ENCODE results near the gene EXD3.

EXD3 gene

DNA sequence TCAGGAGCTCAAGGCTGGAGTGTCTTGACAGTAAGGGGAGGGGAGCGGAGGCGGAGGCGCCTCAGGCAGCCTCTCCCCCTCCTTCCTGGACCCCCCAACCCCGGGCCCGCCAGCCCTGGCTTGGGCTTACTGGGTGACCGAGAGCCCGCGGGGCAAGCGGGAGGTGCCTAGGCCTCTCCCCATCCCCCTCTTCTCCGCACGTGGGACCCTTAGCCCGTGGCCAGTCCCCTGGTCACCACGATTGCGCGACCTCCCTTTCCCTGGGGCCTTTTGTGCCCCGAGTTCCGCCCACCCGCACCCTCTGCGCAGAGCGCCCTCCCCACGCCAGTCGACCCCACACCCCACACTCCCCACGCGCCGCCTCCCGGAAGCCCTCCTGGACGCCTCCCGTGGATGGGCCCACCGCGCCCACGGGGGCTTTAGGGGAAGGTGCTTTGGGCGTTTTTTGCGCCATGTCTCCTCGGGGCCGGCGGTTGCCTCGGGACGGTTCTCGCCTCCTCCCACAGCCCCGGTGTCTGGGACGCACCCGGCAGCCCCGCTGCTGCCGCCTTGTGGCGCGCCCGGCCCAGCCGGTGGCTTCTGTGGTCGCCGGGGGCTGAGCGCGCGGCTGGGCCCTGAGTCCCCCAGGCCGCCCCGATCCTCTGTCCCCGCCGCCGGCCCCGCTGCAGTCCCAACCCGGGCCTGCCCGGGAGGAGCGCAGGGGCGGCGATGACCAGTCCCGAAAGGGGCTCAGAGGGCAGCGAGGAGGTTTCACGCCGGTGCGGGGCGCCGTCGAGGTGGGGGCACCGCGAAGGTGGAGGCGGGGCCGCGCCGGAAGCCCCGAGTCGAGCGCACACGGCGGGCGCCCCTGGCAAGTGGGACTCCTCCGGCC is 142.3 kb downstream of the EXD3 start:
- DNase-seq: no peak

DNA sequence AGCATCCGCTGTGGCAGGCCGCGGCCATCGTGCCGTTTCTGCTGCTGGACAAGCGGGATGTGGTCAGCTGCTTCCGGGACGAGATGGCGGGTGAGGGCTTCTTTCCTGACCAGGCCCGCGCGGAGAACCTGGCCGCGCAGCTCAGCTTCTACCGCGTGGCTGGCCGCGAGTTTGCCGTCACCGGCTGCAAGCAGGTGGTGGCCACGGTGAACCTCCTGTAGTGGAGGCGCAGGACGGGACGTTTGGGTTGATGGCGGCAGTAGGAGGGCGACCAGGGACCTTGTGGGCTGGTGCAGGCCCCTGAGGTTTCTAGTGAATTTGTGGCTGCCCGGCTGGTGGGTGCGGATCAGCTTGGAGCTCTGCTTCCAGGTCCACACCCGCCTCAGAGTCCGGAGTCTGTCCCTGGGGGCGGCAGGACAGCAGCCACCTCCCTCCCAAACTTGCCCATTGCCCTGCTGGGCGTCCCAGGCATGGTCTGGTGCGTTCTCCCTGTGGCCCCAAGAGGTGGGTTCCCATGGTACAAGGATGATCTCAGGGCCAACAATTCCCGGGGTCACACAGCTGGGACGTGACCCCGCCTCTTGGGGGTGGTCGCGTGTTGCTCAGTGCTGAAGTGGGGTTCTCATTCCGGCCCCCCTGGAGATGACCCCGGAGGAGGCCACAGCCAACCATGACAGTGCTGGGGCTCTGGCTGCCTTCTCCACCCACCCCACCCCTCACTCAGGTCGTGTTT is 143.1 kb downstream of the EXD3 start:
- DNase-seq: no peak

DNA sequence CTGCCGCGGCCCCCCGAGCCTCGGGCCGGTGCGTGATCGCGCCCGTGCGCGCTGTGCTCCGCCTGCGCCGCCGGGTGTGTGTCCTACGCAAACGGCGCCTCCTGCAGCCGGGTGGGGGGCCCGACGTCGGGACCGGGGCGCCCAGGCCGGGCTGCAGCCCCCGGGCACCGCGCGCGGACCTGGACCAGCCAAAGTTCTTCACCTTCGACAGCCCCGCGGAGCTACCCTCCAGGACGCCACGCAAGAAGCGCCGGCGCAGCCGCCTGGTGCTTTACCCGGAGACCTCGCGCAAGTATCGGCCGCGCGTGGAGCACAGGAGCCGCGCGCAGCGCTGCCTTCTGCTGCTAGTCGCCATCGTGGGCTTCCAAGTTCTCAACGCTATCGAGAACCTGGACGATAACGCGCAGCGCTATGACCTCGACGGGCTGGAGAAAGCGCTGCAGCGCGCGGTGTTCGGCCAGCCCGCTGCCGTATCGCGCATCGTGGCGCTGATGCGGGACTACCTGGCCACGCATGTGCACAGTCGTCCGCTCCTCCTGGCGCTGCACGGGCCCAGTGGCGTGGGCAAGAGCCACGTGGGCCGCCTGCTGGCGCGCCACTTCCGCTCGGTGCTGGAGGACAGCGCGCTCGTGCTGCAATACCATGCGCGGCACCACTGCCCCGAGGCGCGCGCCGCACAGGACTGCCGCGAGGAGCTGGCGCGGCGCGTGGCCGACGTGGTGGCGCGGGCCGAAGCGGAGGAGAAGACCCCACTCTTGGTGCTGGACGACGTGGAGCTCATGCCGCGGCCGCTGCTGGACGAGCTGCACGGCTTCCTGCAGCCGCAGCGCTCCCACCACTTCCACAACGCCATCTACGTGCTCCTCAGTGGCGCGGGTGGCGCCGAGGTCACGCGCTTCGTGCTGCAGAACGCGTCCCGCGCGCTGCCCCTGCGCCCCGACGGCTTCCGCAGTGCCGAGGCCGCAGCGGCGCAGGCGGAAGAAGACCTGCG is 143.9 kb downstream of the EXD3 start:
- no peak for DNase-seq

DNA sequence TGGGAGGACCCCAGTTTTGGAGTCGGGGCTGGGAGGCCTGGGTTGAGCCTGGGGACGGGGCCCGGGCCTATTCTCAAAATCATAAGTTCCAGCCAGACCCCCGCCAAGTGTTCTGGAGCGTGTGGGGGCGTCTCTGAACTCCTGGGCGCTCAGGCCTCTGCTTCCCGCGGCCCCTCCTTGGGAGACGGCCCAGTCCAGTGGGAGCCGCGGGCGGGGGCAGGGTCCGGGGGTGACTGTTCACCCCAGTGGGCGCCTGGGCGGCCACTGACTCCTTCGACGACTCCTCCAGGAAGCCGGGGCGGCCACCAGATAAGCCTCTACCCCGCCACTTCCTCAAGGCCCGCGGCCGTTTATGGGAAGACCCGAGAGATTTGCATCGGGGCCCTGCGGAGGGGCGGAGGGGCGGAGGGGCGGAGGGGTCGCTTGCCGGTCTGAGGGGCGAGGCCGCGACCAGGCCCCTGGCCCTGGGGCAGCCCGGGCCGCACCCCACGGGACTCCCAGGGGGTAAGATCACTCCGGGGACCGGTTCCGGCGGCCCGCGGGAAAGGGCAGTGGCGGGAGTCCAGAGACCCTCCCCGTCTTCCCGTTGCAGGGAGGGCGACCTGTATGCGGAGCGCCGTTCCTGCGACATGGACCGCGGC is 144.8 kb downstream of the EXD3 start:
- no peak for DNase-seq

DNA sequence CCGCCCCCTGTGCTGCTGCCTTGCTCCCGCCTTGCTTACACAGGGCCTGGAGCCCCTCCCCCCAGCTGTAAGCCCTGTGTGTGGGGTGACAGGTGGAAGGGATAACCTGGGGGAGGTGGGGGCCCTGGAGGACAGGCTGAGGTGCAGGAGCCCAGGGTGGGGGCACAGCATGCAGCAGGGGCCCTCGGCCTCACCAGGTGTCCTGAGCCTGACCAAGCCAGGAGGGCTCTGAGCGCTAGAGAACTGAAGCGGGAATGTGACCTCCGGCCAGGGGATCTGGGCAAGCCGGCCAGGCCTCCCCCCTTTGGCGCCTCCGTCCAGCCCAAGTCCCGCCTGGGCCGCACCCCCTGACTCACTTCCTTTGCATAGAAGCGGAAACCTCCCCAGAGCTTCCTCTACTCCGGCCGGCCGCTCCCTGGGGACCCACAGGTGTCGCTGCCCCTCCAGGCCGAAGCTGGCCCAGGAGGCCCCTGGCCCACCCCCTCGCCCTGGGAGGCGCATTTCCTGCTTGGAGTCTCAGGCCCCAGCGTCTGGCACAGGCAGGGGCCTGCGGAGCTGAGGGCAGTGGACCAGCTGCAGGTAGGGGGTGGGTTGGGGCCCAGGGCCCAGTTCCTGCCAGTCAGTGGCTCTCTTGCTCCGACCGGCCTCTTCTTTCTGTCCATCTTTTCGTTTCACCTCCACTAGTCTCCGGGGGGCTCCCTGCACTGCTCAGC is 145.5 kb downstream of the EXD3 start, which contains the start of gene TOR4A:
TOR4A (plus strand) TSS at position 398 of the 713 bp plus-strand sequence. CDS start 964 bp downstream, outside the sequence.
- no peak for DNase-seq

DNA sequence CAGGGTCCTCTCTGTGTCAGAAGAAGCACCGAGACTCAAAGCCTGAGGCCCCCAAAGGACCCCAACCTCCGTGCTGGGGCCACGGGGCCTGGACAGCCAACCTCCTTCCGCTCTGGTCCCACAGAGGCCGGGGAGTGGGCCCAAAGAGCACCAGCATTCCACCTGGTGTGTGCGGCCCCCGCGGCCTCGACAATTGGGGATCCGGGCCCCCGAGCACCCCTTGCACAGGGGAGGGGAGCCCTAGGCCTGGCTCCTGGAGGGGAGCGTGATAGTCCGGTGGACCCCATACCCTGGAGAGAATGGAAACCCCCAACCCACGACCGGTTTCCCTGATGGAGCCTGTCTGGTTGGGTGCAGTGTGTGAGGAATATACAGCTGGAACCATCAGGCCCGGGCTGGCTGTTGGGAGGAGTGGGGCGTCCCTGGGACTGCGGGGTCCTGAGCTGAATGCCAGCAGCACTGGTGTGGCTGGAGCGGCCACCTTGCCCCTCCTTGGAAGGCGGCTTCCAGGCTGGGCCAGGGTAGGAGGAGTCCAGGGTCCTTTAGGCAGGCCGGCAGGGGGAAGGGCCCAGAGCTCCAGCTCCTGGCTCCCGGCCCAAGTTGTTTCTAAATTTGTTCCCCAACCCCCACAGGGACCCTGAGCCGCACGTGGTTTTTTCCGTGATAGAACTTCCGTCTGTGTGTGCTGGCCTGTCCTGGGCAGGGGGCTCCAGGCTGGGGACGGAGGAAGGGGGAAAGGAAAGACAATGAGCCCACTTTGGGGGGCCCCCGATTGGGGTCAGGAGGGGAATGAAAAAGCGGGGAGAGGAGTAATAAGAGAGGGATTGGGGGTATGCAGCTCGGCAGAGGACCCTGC is 146.3 kb downstream of the EXD3 start:
- no peak for DNase-seq

DNA sequence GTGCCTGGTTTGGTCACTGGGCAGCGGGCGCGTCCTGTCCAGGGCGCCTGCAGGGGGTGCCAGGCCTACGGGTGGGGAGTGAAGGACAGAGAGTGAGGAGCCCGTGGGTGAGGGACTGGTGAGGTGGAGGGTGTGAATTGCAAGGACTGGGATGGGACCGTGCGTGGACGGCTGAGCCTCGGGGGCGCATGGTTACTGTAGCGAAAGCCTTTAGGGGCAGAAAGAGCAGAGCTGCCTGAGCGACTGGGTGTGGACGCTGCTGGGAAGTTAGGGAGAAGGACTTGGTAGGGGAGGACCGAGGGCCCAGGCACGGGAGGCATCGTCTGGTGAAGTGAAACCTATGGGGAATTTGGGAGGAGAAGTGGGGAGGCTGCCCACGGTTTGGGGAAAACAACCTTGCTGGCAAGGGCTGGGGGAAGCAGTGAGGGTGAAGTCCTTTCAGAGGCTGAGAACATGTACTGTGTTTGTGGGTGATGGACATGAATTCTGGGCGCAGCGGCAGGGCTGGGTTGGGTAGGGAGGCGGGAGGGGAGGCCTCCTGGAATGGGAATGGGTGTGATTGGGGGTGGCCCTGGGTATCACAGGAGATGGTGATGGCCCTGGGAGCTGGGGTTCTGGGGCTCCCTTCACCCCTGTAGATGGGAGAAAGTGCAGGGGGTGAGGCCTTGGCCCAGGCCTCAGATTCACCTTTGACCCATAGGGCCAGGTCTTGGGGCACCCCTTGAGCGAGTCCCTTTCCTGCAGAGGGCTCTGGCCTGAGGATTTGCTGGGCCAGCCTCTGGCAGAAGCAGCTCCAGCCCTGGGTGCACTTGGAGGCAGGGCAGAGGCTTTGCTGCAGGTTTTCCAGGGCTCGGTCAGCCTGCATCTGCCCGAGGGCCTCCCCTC is 147.1 kb downstream of the EXD3 start:
- DNase-seq: no peak

DNA sequence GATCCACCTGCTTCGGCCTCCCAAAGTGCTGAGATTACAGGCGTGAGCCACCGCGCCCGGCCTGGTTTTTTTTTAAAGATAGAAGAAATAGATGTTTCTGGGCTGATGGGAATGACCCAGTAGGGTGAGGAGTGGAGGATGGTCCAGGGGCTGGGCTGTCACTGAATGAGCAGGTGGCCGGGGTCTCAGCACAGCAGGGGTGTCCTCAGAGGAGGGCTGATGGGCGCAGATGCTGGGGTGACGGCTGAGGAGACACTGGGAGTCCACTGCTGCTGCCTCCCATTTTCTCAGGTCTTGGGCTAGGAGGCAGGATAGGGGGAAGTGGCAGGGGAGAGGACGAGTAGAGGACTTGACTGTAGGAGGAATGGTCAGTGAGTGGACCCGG is 147.8 kb downstream of the EXD3 start:
- no peak for DNase-seq

DNA sequence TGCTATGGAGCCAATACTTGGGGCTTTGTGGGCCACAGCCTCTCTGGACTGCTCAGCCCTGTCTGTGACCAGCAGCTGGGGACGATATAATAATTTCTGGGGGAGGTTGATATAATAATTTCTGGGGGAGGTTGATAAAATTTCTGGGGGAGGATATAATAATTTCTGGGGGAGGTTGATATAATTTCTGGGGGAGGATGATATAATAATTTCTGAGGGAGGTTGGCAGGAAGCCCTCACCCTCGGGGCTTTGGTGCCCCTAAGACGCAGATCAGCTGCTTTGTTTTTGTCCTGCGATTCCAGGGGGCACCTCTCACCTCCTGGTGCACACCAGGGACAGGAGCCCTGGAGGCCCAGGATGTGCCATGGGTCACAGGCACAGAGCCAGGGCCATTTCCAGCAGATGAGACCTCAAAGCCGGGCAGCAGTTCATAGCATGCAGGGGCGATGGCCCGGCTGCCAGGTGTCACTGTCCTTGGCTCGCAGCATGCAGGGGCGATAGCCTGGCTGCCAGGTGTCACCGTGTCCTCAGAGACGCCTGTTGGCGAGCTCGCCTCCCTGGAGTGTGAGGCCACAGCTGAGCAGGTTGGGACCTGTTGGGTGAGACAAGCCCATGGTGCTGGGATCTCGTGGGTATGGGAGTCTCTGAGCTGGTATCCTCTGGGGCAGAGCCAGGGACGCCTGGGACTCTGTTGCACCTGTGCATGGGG is 149.2 kb downstream of the EXD3 start:
- DNase-seq: no peak

DNA sequence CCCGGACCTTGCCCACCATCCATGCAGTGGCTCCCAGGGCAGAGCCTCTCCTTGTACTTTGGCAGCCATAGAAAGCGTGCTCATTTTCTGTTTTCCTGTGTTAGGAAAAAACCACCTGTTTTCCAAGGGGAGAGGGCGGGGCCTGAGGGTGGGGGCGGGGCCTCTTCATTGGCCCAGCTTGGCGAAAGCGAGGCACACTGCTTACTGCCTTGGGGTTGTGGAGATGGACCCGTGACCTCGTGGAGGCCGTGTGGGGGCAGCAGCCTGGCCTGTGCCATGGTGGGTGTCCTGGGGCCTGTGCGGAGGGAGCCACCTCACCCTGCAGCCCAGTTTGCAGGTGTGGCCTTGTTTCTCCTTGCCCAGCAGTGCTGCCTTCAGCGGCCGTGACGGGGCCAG is 149.9 kb downstream of the EXD3 start:
- no peak for DNase-seq

DNA sequence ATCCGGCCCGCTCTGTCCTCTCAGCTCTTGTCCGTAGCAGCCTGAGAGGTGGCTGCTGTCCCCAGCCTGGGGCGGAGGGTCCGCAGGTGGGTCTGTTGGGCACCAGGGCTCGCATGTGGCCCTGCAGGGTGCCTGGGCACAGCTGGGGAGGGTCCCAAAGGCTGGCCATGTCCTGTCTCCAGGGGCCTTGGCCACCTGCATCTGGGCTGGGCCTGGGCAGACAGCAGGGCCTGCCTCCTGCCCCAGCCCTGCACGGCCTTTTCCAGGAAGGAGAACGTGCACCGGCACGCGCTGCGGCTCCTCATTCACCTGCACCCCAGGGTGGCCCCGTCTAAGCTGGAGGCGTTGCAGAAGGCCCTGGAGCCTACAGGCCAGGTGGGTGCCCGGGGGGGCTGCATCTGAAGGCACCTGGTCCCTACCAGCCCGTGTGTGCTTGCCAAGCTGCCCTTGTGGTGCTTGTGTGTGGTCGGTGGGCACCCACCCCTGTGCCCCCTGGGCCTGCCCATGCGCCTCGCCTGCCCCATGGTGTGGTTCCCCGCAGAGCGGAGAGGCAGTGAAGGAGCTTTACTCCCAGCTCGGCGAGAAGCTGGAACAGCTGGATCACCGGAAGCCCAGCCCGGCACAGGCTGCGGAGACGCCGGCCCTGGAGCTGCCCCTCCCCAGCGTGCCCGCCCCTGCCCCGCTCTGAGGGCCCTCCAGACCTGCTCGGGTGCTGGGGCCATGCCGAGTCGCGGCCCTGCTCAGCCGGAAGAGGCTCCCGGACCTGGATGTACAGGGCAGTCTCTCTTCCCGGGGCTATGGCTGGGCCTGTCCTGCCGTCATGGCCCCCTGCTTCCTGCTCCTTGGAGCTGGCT is 150.5 kb downstream of the EXD3 start:
- DNase-seq: no peak

DNA sequence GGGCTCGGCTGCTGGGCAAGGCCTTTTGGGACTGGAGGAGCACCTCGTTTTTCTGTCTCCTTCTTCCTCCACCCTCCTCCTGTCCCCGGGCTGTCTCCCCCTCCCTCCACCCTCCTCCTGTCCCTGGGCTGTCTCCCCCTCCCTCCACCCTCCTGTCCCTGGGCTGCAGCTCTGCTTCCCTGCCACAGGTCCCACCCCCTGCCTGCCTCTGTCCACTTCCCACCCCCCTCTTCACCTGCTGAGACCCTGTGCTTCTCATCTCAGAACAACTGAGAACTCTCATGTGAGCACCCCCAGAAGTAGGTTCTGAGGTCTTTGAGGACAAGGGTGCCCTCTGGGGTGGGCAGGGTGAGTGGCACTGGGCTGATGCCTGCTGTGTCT is 151.3 kb downstream of the EXD3 start:
- no peak for DNase-seq

DNA sequence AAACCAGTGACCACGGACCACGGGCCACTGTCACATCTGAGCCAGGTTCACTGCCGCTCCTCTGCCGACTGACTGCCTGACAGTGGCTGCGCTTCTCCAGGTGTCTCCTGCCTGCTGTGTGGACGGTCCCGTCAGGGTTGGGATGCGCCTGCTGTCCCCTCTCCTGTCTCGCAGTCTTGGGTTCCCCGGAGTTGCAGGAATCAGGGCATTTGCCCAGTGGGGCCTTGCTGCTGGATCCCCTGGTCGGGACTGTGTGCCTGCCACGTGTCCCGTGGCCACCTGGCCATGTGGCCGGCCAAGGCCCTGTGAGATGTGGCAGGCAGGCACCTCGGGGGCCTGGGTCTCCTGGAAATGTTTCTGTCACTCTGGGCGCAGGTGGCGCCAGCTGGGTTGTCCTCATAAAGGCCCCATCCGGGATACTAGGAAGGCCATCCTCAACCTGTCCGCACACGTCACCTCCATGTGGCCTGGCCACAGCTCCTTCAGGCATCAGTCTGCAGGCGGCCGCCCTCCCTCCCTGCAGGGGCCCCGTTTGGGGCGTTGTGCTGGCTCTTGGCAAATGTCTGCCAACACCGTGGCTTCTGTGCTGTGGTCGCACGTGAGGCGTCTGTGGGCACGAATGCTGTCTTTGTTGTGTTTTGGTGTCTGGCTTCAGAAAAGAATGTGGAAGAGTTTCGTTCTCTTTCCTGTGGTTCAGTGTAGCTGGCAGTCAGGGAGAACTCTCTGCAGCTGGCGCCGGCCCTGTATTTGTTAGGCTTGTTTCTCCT is 151.8 kb downstream of the EXD3 start:
- no peak for DNase-seq

DNA sequence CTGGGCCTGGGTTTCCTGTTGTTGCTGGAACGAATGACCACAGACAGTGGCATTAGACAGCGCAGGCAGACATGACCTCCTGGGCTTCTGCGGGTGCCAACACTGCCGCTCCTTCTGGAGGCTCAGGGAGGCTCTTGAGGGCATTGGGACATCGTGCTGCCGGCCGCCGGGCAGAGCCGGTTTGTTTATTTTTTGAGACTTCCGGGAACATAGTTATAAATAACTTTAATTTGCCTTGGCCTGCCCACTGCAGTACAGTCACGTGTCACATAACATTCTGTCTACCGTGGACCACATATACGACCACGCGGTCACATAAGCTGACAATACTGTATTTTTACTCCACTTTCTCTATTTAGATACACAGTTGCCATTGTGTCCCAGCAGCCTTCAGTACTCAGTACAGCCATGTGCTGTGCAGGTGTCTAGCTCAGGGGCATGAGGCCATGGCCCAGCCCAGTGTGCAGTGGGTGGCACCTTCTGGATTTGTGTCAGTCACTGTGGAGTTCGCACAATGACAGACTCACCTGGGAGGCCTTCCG is 153.7 kb downstream of the EXD3 start:
- no peak for DNase-seq

DNA sequence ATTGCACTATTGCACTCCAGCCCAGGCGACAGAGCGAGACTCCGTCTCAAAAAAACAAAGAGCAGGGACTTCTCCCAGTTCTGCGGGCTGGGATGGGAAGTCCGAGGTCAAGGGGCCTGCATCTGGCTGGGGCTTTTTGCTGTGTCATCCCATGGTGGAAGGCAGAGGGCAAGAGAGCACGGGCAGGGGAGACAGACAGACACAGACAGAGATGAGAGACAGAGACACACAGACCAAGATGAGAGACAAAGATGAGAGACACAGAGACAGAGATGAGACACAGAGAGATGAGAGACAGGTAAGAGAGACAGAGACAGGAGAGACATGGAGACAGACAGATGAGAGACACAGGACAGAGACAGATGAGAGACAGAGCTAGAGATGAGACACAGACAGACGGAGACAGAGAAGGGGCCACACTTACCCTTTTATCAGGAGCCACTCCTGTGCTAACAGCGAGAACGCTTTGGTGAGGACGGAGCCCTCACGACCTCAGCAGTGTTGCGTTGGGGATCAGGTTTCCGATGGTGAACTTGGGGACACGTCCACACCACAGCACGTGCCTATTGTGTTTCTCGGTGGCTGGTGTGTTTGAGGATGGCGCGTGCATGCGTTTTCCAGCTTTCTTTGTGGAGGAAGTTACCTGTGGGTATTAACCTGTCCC is 154.3 kb downstream of the EXD3 start:
- DNase-seq: no peak

DNA sequence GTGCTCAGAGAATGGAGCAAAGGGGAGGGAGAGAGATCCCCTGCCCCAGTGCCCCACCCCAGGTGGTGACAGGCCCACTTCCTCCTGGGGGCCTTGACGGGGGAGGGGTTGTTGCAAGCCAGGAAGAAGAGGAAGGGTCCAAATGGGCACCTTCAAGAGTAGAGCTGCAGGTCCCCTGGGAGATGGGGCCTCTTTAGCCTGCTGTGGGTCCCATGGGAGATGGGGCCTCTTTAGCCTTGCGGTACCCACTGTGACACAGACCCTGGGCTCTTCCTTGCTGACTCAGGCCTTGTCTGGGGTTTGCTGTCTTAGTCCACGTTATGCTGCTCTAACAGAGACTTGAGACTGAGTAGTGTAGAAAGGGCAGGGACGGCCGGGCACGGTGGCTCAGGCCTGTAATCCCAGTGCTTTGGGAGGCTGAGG is 155.0 kb downstream of the EXD3 start:
- DNase-seq: no peak

Data from NCI-H748 treated with DMSO at 0.1 percent for 48 hours (cell line).